GM12878 (cell line): ENCODE results near the gene ATP6V0A4. TPM values are rescaled to one million over a fixed set of nuclear protein-coding genes. Genes with fewer than 3 reads are reported as not detected.

Experiments
- ATAC-seq: fragments of 200-7000 bp; cut with Tn5 transposase; 3 replicates; pipeline ENCODE4 v1.9.1; 2020; ENCODE audit warnings: mild to moderate bottlenecking, moderate library complexity
- BruUV-seq: library from RNA; stranded (reverse); fragments of 400-500 nt; replicated peaks from 2 replicates; lab custom pipeline; 2021; lab: Mats Ljungman, UMichigan
- CTCF ChIA-PET: fragments of 300-600 bp; sonication (Branson Sonifier 250); formaldehyde crosslinking; extraction: SDS; loops from one replicate; lab custom pipeline; 2021; ENCODE audit warnings: inconsistent platforms; lab: Yijun Ruan, JAX
- POLR2A ChIA-PET: fragments of 350-600 bp; formaldehyde crosslinking; extraction: SDS; loops from one replicate; lab custom pipeline; 2021; ENCODE audit warnings: inconsistent platforms; lab: Charles Lee
- RAD21 ChIA-PET: fragments of 300-600 bp; sonication (Branson Sonifier 250); formaldehyde crosslinking; loops from one replicate; lab custom pipeline; 2023; ENCODE audit warnings: antibody characterized with exemption; ENCODE audit not compliant: unreplicated experiment; lab: Charles Lee
- SMC1A ChIA-PET: fragments of 300-600 bp; sonication (Branson Sonifier 250); formaldehyde crosslinking; loops from one replicate; lab custom pipeline; 2023; ENCODE audit not compliant: unreplicated experiment, uncharacterized antibody; lab: Charles Lee
- DNase-seq: peaks from one replicate; pipeline ENCODE4 v3.0.0-alpha.2; 2011; ENCODE audit warnings: low read depth, low spot score
- FAIRE-seq: peaks from 3 replicates; lab custom pipeline; 2011; peaks lifted over from hg19 to GRCh38; lab: Jason Lieb, UNC
- H2AFZ ChIP-seq: 2 replicates; pipeline ENCODE4 v1.6.0; 2011; ENCODE audit warnings: low read depth, low read length, control low read depth; ENCODE audit not compliant: control insufficient read depth
- H3K27ac ChIP-seq: 2 replicates; pipeline ENCODE4 v1.5.1; 2011; ENCODE audit warnings: control low read depth; ENCODE audit not compliant: control insufficient read depth, insufficient read depth
- H3K27me3 ChIP-seq, 2 experiments: replicated peaks in 1 of 2; 2 replicates each; pipeline versions ENCODE4 v1.6.0 to v1.6.1; 2011; ENCODE audit warnings: low read length in 1 of 2; ENCODE audit not compliant: control insufficient read depth in 2 of 2, insufficient read depth in 2 of 2
- H3K36me3 ChIP-seq, 2 experiments: 2 replicates each; pipeline ENCODE4 v1.5.1; 2011; ENCODE audit warnings: low read length in 1 of 2; ENCODE audit not compliant: control insufficient read depth in 2 of 2, insufficient read depth in 2 of 2
- H3K4me1 ChIP-seq: 2 replicates; pipeline ENCODE4 v1.6.1; 2011; ENCODE audit warnings: mild to moderate bottlenecking, low read length, moderate library complexity, mixed read lengths; ENCODE audit not compliant: control insufficient read depth, insufficient read depth
- H3K4me2 ChIP-seq: 2 replicates; pipeline ENCODE4 v1.6.0; 2011; ENCODE audit warnings: control low read depth; ENCODE audit not compliant: control insufficient read depth, insufficient read depth
- H3K4me3 ChIP-seq: fragments of 200-600 bp; sonication (generic); 2 replicates; pipeline ENCODE4 v1.5.1; 2016
- H3K79me2 ChIP-seq: 2 replicates; pipeline ENCODE4 v1.6.0; 2011; ENCODE audit warnings: low read length; ENCODE audit not compliant: control insufficient read depth, insufficient read depth
- H3K9ac ChIP-seq: 2 replicates; pipeline ENCODE4 v1.8.0; 2011; ENCODE audit warnings: low read length, control low read depth, mixed read lengths; ENCODE audit not compliant: control insufficient read depth, insufficient read depth
- H3K9me3 ChIP-seq: replicated peaks from 3 replicates; pipeline ENCODE4 v1.5.1; 2011; ENCODE audit warnings: mild to moderate bottlenecking, low read length; ENCODE audit not compliant: control insufficient read depth, insufficient read depth
- H4K20me1 ChIP-seq: 2 replicates; pipeline ENCODE4 v1.6.0; 2011; ENCODE audit not compliant: control insufficient read depth, insufficient read depth
- BACH1 ChIP-seq: fragments of 450-650 bp; IDR thresholded peaks from 2 replicates; pipeline ENCODE4 v1.6.1; 2017; ENCODE audit warnings: mild to moderate bottlenecking, borderline replicate concordance
- BCL11A ChIP-seq: IDR thresholded peaks from 2 replicates; pipeline ENCODE4 v1.6.1; 2011; ENCODE audit warnings: low read depth, low read length
- BRCA1 ChIP-seq: IDR thresholded peaks from 2 replicates; pipeline ENCODE4 v1.6.1; 2011; ENCODE audit warnings: low read depth, low read length, improper control_type of control experiment
- ETV6 ChIP-seq, 2 experiments: fragments of 450-650 bp in 1 of 2; IDR thresholded peaks in 1 of 2; conservative IDR thresholded peaks in 1 of 2; 2 replicates each; pipeline ENCODE4 v1.6.1; 2014; ENCODE audit warnings: antibody characterized with exemption in 1 of 2, borderline replicate concordance in 1 of 2, low read depth in 1 of 2, mild to moderate bottlenecking in 1 of 2, moderate library complexity in 1 of 2
- HDAC6 ChIP-seq: fragments of 200-600 bp; sonication (generic); IDR thresholded peaks from one replicate; pipeline ENCODE4 v1.8.0; 2017; ENCODE audit warnings: antibody characterized with exemption; ENCODE audit not compliant: unreplicated experiment
- RAD21 ChIP-seq: IDR thresholded peaks from 2 replicates; pipeline ENCODE4 v1.6.1; 2011; ENCODE audit warnings: mild to moderate bottlenecking, low read depth, low read length, moderate library complexity; ENCODE audit not compliant: insufficient read depth
- RFX5 ChIP-seq: IDR thresholded peaks from 2 replicates; pipeline ENCODE4 v1.6.1; 2011; ENCODE audit warnings: low read depth, low read length, improper control_type of control experiment
- RUNX3 ChIP-seq: IDR thresholded peaks from 2 replicates; pipeline ENCODE4 v1.6.1; 2012; ENCODE audit warnings: low read length, inconsistent platforms
- SIN3A ChIP-seq: IDR thresholded peaks from 2 replicates; pipeline ENCODE4 v1.6.1; 2012; ENCODE audit warnings: low read depth, low read length, improper control_type of control experiment
- SMAD1 ChIP-seq: fragments of 450-650 bp; IDR thresholded peaks from 2 replicates; pipeline ENCODE4 v1.6.1; 2018; ENCODE audit warnings: mild to moderate bottlenecking, low read depth; ENCODE audit not compliant: partially characterized antibody
- TARDBP ChIP-seq: IDR thresholded peaks from 2 replicates; pipeline ENCODE4 v1.6.1; 2016; ENCODE audit warnings: borderline replicate concordance
- TBL1XR1 ChIP-seq: IDR thresholded peaks from 2 replicates; pipeline ENCODE4 v1.6.1; 2012; ENCODE audit warnings: low read depth, low read length, improper control_type of control experiment
- TCF12 ChIP-seq: IDR thresholded peaks from 2 replicates; pipeline ENCODE4 v1.6.1; 2011; ENCODE audit warnings: low read depth, mild to moderate bottlenecking, low read length
- WRNIP1 ChIP-seq: IDR thresholded peaks from 2 replicates; pipeline ENCODE4 v1.6.1; 2011; ENCODE audit warnings: low read depth, low read length, improper control_type of control experiment, borderline replicate concordance
- WGBS: methylation state at CpG from one replicate; pipeline ENCODE4 v1.1.6; 2016; ENCODE audit warnings: low lambda C conversion rate; ENCODE audit not compliant: insufficient replicate concordance, insufficient coverage; ENCODE audit errors: missing lambda C conversion rate; 5-methylcytosine and 5-hydroxymethylcytosine counted together
- in situ Hi-C: fragments of 300-500 bp; cut with MboI; formaldehyde crosslinking; loops from 9 replicates; pipeline ENCODE4 v1.14.3; 2018; ENCODE audit warnings: mixed read lengths
- intact Hi-C: fragments of 100-400 bp; cut with micrococcal nuclease; formaldehyde crosslinking; loops from one replicate; pipeline ENCODE4 v1.14.2; 2022; ENCODE audit not compliant: unreplicated experiment
- polyA plus RNA-seq, 11 experiments: library from polyadenylated mRNA; depleted of rRNA in 4 of 11; unstranded in 6 of 11; stranded (reverse) in 5 of 11; fragments of >200 nt; fragmentation: Nextera tagmentation in 4 of 11; fragmentation: Illumina TruSeq in 1 of 11; extraction: Ambion mirVana in 4 of 11; extraction: Trizol in 1 of 11; gene quantifications; 1 replicate in 1 of 11; 2 replicates in 10 of 11; pipeline versions ENCODE4 v1.2.1 to v1.2.3, GENCODE V29; 2011 to 2016; ENCODE audit warnings: inconsistent platforms in 2 of 11, missing spikeins in 2 of 11, low read depth in 1 of 11
- total RNA-seq, 4 experiments: library from RNA; depleted of rRNA in 3 of 4; stranded (reverse); fragments of >200 nt in 3 of 4; fragmentation: Illumina TruSeq in 1 of 4; extraction: Trizol in 1 of 4; gene quantifications; 2 replicates each; pipeline versions ENCODE4 v1.2.1 to v1.2.3, GENCODE V29; 2013 to 2021
- TF ChIP-seq, protein P1 (sequence below): IDR thresholded peaks from 2 replicates; pipeline ENCODE4 v1.6.1; 2011; ENCODE audit warnings: low read depth, mild to moderate bottlenecking, low read length, moderate library complexity, borderline replicate concordance; ENCODE audit errors: extremely low read depth
- TF ChIP-seq, protein P2 (sequence below): IDR thresholded peaks from 2 replicates; pipeline ENCODE4 v1.6.1; 2012; ENCODE audit warnings: low read depth, low read length, improper control_type of control experiment

ATP6V0A4 gene
- total and polyA plus RNA-seq, 10 of the 15 experiments (the other 5 are each of a cell fraction or from before 2014, with no cell fraction given): not detected

DNA sequence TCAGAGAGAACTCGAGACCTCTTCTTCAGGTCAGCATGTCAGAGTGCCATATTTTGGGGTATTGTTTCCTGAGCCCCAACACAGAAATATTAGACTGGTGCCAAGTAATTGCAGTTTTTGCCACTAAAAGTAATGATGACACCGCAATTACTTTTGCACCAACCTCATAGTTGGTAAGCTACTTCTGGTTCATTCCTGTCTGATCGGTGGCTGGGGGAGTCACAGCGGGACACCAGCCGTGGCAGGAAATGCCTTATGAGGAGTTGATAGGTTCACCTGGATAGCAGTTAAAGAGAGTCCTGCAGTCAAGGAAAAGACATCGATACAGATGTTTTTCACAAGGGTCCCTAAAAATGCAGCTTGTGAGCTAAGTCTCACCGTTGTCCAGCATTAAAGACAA is 23.9 kb upstream of the ATP6V0A4 start:
- H3K27me3 ChIP-seq: no peaks in the 10 kb centered on the region

DNA sequence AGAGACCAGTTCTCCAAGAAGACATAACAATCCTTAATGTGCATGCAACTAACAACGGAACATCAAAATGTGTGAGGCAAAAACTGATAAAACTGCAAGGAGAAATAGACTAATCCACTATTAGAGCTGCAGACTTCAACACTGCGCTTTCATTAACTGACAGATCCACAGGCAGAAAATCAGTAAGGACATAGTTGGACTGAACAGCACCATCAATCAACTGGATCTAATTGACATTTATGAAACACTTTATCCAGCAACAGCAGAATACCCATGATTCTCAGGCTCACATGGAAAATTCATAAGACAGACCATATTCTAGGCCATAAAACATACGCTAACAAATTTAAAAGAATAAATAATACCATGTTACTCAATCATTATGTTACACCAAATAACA is 21.6 kb upstream of the ATP6V0A4 start:
- Histone ChIP-seq H3K4me3 (no peak overlapping the region), H2AFZ (no peak overlapping the region), H3K4me1 (no peaks in the 10 kb centered on the region), H3K36me3 (no peaks in the 10 kb centered on the region), H3K79me2 (no peaks in the 10 kb centered on the region), H4K20me1 (no peaks in the 10 kb centered on the region), H3K9me3 (no peaks in the 10 kb centered on the region), H3K9ac (no peak overlapping the region), H3K27ac (no peak overlapping the region), H3K27me3 (no peaks in the 10 kb centered on the region), H3K4me2 (no peak overlapping the region)
- ChIA-PET RAD21 (interaction anchor here (0.6 kb wide), 1 partner anchor 218 kb away, joined by 3 read pairs; no protein-coding TSS in a partner anchor), POLR2A (no interaction called here), CTCF (no interaction called here), SMC1A (no interaction called here)
- whole genome bisulfite sequencing: 56% methylated on average over 3 of the region's 3 CpGs
- ATAC-seq: no peak
- BruUV-seq: no TSS peak
- intact Hi-C loops (no loop called here), in situ Hi-C loops (no loop called here)
- DNase-seq: no peak
- no peak for FAIRE-seq
- TF ChIP-seq BACH1 (no peak), RAD21 (no peak), TBL1XR1 (no peak), RFX5 (no peak), HDAC6 (no peak), TCF12 (no peak), BRCA1 (no peak), WRNIP1 (no peak)

More for the DNA sequence above, 23.9 kb upstream of the ATP6V0A4 start:
- no peaks in the 10 kb centered on the region for H4K20me1 ChIP-seq
- FAIRE-seq (no peak), ATAC-seq (no peak), DNase-seq (no peak)
- no peaks in the 10 kb centered on the region for H3K79me2 ChIP-seq
- no peak for TF ChIP-seq ETV6 (conservative IDR thresholded peaks at IDR 0.05 in 1 of 2, IDR thresholded peaks at IDR 0.05 in 1 of 2; ENCODE audit: borderline replicate concordance in 1 of 2, low read depth in 1 of 2)
- no peak for TF ChIP-seq SIN3A
- TF ChIP-seq, protein P1, sequence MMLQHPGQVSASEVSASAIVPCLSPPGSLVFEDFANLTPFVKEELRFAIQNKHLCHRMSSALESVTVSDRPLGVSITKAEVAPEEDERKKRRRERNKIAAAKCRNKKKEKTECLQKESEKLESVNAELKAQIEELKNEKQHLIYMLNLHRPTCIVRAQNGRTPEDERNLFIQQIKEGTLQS: no peak
- TF ChIP-seq RFX5: no peak
- TF ChIP-seq RUNX3: no peak
- no peak for TF ChIP-seq SMAD1
- TF ChIP-seq, protein P2, sequence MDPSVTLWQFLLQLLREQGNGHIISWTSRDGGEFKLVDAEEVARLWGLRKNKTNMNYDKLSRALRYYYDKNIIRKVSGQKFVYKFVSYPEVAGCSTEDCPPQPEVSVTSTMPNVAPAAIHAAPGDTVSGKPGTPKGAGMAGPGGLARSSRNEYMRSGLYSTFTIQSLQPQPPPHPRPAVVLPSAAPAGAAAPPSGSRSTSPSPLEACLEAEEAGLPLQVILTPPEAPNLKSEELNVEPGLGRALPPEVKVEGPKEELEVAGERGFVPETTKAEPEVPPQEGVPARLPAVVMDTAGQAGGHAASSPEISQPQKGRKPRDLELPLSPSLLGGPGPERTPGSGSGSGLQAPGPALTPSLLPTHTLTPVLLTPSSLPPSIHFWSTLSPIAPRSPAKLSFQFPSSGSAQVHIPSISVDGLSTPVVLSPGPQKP: no peak
- no peak for TF ChIP-seq TARDBP
- no peak for TF ChIP-seq BCL11A
- no peak for TF ChIP-seq TCF12
- SMC1A ChIA-PET: no interaction called here
- H3K9me3 ChIP-seq: no peaks in the 10 kb centered on the region
- no peaks in the 10 kb centered on the region for H3K4me1 ChIP-seq
- H2AFZ ChIP-seq: no peak overlapping the region
- no peak overlapping the region for H3K4me2 ChIP-seq
- no peak overlapping the region for H3K4me3 ChIP-seq
- intact Hi-C loops (no loop called here), in situ Hi-C loops (no loop called here)
- CTCF ChIA-PET: no interaction called here
- POLR2A ChIA-PET: no interaction called here
- RAD21 ChIA-PET: no interaction called here
- 52% methylated on average over 7 of the region's 7 CpGs for WGBS
- no TSS peak for BruUV-seq
- H3K36me3 ChIP-seq: no peaks in the 10 kb centered on the region
- H3K27ac ChIP-seq: no peak overlapping the region
- H3K9ac ChIP-seq: no peak overlapping the region
